ENCODE results near the gene CEACAM4. TPM values are rescaled to one million over a fixed set of nuclear protein-coding genes. Genes with fewer than 3 reads are reported as not detected.

Gene CEACAM4
- total RNA-seq, 6 donors from 2014 or later: 1.7 to 8.6 (median 5.0) TPM

GRCh38 chr19:41616792-41617621, 9.9 kb downstream of the CEACAM4 start:
- WGBS, 2 donors: 37 to 43% methylated on average over 9 of the region's 9 CpGs
- Histone ChIP-seq H3K36me3 (no peaks in the 10 kb centered on the region), H3K9me3 (no peaks in the 10 kb centered on the region), H3K4me1 (peaks cover 0 to 4% (median 0%) of the 10 kb centered on the region in 4 donors), H3K4me3 (no peak overlapping the region), H3K27me3 (no peaks in the 10 kb centered on the region), H3K27ac (no peak overlapping the region)
- no peak for DNase-seq
- no peak for ATAC-seq (ENCODE audit: low FRiP score in 2 of 2)
- TF ChIP-seq EP300 (IDR thresholded peaks at IDR 0.05): no peak
- TF ChIP-seq POLR2AphosphoS5 (IDR thresholded peaks at IDR 0.05): no peak
- no peak for TF ChIP-seq CTCF (IDR thresholded peaks at IDR 0.05)
- TF ChIP-seq POLR2A (IDR thresholded peaks at IDR 0.05): no peak

GRCh38 chr19:41615207-41615606, 11.7 kb downstream of the CEACAM4 start:
- Histone ChIP-seq H3K27me3 (no peaks in the 10 kb centered on the region), H3K4me1 (peaks cover 0 to 3% (median 0%) of the 10 kb centered on the region in 4 donors), H3K9me3 (no peaks in the 10 kb centered on the region), H3K27ac (no peak overlapping the region), H3K36me3 (no peaks in the 10 kb centered on the region), H3K4me3 (no peak overlapping the region)
- TF ChIP-seq POLR2A (IDR thresholded peaks at IDR 0.05): no peak
- no peak for TF ChIP-seq EP300 (IDR thresholded peaks at IDR 0.05)
- TF ChIP-seq CTCF (IDR thresholded peaks at IDR 0.05): no peak
- no peak for TF ChIP-seq POLR2AphosphoS5 (IDR thresholded peaks at IDR 0.05)
- DNase-seq (no peak), ATAC-seq (ENCODE audit: low FRiP score in 2 of 2) (no peak)
- WGBS, 2 donors: 80 to 90% methylated on average over 4 of the region's 4 CpGs

GRCh38 chr19:41612483-41612882, 14.4 kb downstream of the CEACAM4 start:
- Histone ChIP-seq H3K27ac (no peak overlapping the region), H3K9me3 (no peaks in the 10 kb centered on the region), H3K4me3 (no peak overlapping the region), H3K27me3 (no peaks in the 10 kb centered on the region), H3K36me3 (no peaks in the 10 kb centered on the region), H3K4me1 (no peaks in the 10 kb centered on the region)
- ATAC-seq (ENCODE audit: low FRiP score in 2 of 2) (no peak), DNase-seq (peak in 1 of 2 donors; percentile 44)
- 74 to 76% methylated on average over 4 of the region's 4 CpGs for WGBS, 2 donors
- TF ChIP-seq EP300 (IDR thresholded peaks at IDR 0.05) (no peak), CTCF (IDR thresholded peaks at IDR 0.05) (no peak), POLR2AphosphoS5 (IDR thresholded peaks at IDR 0.05) (no peak), POLR2A (IDR thresholded peaks at IDR 0.05) (no peak)

GRCh38 chr19:41610789-41611188, 16.1 kb downstream of the CEACAM4 start:
- Histone ChIP-seq H3K36me3 (no peaks in the 10 kb centered on the region), H3K9me3 (no peaks in the 10 kb centered on the region), H3K27ac (no peak overlapping the region), H3K4me3 (no peak overlapping the region), H3K27me3 (no peaks in the 10 kb centered on the region), H3K4me1 (no peaks in the 10 kb centered on the region)
- DNase-seq (no peak), ATAC-seq (ENCODE audit: low FRiP score in 2 of 2) (no peak)
- TF ChIP-seq POLR2AphosphoS5 (IDR thresholded peaks at IDR 0.05) (no peak), POLR2A (IDR thresholded peaks at IDR 0.05) (no peak), CTCF (IDR thresholded peaks at IDR 0.05) (no peak), EP300 (IDR thresholded peaks at IDR 0.05) (no peak)

- no peak for ATAC-seq (ENCODE audit: low FRiP score in 2 of 2)
- TF ChIP-seq EP300 (IDR thresholded peaks at IDR 0.05) (no peak), CTCF (IDR thresholded peaks at IDR 0.05) (no peak), POLR2AphosphoS5 (IDR thresholded peaks at IDR 0.05) (no peak), POLR2A (IDR thresholded peaks at IDR 0.05) (no peak)
- WGBS, 2 donors: 76 to 88% methylated on average over 1 of the region's 1 CpG
Measured at GRCh38 chr19:41607668-41608067, 19.2 kb downstream of the CEACAM4 start.

More at GRCh38 chr19:41607668-41608067, 19.2 kb downstream of the CEACAM4 start:
- no peaks in the 10 kb centered on the region for H3K9me3 ChIP-seq
- H3K4me1 ChIP-seq: no peaks in the 10 kb centered on the region
- H3K27me3 ChIP-seq: no peaks in the 10 kb centered on the region
- no peaks in the 10 kb centered on the region for H3K36me3 ChIP-seq
- H3K27ac ChIP-seq: no peak overlapping the region
- DNase-seq: no peak
- no peak overlapping the region for H3K4me3 ChIP-seq

Data from upper lobe of left lung (tissue), 6 donors.